ENCODE data around the gene TMEM74B.
A peak's percentile ranks its signal among the peaks of the same experiment; 100 is the strongest.

Gene TMEM74B

DNA sequence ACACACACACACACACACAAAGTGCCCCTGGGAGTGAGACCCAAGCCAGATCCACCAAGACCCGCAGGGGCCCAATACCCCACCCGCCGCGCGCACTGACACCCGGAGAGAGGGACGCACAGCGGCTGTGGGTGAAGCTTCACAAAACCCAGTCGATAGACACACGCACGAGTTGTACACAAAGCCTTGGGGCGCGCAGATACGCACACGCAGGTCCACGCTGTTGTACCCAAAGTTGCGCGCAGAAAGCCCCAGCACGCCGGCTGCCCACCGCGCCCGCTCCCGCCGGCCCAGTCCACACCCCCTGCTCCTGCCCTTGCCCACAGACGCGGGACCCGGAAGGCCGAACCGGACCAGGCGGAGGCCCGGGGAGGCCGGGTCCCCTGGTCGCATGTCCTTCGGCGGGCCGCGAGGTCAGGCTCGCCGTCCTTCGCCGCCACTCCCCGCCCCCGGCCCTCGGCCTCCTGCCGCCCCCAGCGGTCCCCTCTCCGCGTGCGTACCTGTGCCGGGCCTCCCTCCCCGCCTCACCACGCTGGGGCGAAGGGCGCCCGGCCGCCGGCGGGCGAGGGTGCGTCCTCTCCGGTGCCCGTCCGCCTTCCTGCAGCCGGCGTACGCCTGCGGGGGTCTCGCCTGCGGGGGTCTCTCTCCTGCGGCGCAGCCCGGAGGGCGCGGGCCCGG lies at the start of gene TMEM74B:
Gene TMEM74B, minus strand, starts transcription at position 344 of the 678 bp plus-strand sequence. CDS start 1,180 bp downstream, outside the sequence.
- CTCF ChIA-PET = interaction anchor here (0.9 to 2.2 kb wide), 2 partner anchors 9 to 76 kb away, joined by 3 to 9 read pairs; no protein-coding TSS in a partner anchor
- DNase-seq (ENCODE audit: extremely low spot score) = no peak
- TF ChIP-seq, protein P1, sequence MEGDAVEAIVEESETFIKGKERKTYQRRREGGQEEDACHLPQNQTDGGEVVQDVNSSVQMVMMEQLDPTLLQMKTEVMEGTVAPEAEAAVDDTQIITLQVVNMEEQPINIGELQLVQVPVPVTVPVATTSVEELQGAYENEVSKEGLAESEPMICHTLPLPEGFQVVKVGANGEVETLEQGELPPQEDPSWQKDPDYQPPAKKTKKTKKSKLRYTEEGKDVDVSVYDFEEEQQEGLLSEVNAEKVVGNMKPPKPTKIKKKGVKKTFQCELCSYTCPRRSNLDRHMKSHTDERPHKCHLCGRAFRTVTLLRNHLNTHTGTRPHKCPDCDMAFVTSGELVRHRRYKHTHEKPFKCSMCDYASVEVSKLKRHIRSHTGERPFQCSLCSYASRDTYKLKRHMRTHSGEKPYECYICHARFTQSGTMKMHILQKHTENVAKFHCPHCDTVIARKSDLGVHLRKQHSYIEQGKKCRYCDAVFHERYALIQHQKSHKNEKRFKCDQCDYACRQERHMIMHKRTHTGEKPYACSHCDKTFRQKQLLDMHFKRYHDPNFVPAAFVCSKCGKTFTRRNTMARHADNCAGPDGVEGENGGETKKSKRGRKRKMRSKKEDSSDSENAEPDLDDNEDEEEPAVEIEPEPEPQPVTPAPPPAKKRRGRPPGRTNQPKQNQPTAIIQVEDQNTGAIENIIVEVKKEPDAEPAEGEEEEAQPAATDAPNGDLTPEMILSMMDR (IDR thresholded peaks at IDR 0.05; ENCODE audit: control extremely low read depth, extremely low read depth, low read depth, missing control alignments) = no peak
- POLR2A ChIA-PET = no interaction called here

DNA sequence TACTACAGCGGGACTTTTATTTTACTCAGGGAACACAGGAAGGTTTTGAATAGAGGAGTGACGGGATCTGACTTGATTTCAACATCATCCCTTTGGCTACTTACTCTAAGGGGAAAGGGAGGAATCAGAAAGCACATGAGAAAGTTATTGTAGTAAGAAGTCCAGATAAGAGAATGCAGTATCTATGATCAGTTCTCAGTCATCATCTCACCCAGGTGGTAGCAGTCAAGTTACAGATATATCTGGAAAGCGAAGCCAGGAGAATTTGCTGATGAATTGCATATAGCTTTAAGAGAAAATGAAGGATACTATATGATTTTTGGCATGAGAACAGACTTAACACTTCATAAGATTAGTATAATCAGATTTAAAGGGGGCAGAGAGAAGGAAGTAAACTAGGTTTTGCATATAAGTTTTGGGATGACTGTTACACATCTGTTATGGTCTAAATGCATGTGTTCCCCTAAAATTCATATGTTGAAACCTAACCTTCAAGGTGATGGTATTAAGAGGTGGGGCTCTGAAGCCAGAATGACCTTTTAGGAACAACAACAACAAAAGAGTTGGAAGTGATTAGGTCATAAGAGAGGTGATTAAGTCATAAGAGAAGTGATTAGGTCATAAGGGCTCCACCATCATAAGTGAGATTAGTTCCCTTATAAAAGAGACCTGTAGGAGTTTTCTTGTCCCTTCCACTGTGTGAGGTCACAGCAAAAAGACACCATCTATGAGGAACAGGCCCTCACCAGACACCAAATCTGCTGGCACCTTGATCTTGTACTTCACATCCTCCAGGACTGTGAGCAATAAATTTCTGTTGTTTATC lies 47.7 kb upstream of the TMEM74B start:
- TF ChIP-seq, protein P1 (IDR thresholded peaks at IDR 0.05; ENCODE audit: control extremely low read depth, extremely low read depth, low read depth, missing control alignments) = no peak
- no peak for DNase-seq (ENCODE audit: extremely low spot score)
- ChIA-PET CTCF (no interaction called here), POLR2A (no interaction called here)

DNA sequence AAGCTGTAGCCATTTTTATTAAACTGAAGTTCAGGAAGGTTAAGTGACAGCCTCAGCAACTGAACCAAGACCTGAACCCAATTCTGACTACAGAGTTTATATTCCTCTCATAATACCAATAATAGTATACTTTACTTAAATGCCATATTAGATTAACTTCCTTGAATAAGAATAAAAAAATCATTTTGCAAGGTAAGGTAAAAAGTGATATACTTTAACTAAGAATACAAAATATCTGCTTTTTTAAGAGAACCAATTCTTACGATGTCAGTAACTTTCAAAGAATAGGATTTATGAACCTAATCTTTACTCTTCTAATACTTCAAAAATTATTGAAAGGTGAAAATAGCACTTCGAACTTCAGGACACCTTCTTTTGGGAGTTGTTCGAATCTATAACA lies 44.8 kb upstream of the TMEM74B start:
- TF ChIP-seq, protein P1 (IDR thresholded peaks at IDR 0.05; ENCODE audit: control extremely low read depth, extremely low read depth, low read depth, missing control alignments) = no peak
- ChIA-PET POLR2A (no interaction called here), CTCF (no interaction called here)
- DNase-seq (ENCODE audit: extremely low spot score) = no peak

DNA sequence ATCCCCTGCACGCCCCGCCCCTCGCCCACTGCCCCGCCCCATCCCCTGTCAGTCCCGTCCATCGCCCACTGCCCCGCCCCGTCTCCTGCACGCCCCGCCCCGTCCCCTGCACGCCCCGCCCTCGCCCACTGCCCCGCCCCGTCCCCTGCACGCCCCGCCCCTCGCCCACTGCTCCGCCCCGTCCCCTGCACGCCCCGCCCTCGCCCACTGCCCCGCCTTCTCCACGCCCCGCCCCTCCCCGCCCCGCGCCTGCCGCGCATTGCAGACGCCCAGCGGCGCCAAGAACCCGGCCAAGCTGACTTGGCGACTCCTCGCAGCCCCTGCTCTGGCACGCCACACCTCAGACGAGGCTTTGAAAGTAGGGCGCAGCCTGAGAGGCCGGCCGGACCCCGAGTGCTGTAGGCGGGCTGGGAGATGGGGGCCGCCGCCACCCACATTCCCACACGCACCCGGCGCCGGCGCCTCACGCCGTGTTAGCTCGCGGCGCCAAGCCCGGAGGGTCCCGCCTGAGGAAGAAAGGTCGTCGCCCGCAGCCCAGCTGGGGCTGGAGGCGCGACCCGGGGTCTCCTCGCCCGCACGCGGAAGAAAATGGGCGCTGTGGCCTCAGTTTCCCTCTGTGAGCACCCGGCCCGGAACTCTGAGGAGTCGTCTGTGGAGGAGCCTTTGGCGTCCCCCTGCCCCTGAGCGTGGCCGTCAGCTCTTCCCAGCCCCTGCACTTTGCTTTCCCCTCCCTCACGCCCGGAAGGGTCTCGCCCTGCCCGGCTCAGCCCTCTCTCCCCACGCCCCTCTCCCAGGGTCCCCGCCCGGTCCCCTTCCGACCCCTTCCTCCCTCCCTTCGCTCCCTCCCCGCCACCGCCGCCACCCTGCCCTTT lies 41.2 kb upstream of the TMEM74B start, which contains the start of gene RAD21L1:
Gene RAD21L1, plus strand, starts transcription at position 262 of the 872 bp plus-strand sequence. CDS start 2,410 bp downstream, outside the sequence.
- DNase-seq (ENCODE audit: extremely low spot score) = peak; percentile 95
- ChIA-PET CTCF (interaction anchor here (2.4 kb wide), 1 partner anchor 13 kb away, joined by 9 read pairs; no protein-coding TSS in a partner anchor), POLR2A (no interaction called here)
- TF ChIP-seq, protein P1 (IDR thresholded peaks at IDR 0.05; ENCODE audit: control extremely low read depth, extremely low read depth, low read depth, missing control alignments) = no peak

DNA sequence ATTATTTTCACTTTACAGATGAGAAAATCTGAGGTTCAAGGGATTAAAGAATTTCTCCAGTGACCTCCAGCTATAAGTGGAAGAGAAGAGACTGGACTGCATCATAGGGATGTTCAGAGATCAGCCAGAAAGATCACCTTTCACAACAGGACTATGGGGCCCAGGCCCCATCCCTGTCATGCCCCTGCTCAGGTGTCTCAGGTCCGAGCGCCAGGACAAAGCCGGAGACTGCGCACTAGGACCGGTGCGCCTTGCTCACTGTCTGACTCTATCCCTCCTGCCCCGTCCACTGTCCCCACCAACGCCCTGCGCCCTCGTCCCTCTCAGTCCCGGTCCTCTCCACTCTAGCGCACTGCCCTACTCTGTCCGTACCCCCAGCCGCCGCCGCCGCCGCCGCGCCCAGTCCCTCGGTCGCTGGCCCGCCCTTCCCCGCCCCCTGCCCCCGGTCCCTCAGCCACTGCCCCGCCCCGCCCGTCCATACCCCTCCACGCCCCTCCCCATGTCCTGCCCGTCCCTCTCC lies 40.5 kb upstream of the TMEM74B start:
- ChIA-PET CTCF (interaction anchor here (2.4 kb wide), 1 partner anchor 12 kb away, joined by 9 read pairs; no protein-coding TSS in a partner anchor), POLR2A (no interaction called here)
- no peak for DNase-seq (ENCODE audit: extremely low spot score)
- TF ChIP-seq, protein P1 (IDR thresholded peaks at IDR 0.05; ENCODE audit: control extremely low read depth, extremely low read depth, low read depth, missing control alignments) = no peak
